ENCODE measurements around the gene INTS11.

Gene INTS11

DNA sequence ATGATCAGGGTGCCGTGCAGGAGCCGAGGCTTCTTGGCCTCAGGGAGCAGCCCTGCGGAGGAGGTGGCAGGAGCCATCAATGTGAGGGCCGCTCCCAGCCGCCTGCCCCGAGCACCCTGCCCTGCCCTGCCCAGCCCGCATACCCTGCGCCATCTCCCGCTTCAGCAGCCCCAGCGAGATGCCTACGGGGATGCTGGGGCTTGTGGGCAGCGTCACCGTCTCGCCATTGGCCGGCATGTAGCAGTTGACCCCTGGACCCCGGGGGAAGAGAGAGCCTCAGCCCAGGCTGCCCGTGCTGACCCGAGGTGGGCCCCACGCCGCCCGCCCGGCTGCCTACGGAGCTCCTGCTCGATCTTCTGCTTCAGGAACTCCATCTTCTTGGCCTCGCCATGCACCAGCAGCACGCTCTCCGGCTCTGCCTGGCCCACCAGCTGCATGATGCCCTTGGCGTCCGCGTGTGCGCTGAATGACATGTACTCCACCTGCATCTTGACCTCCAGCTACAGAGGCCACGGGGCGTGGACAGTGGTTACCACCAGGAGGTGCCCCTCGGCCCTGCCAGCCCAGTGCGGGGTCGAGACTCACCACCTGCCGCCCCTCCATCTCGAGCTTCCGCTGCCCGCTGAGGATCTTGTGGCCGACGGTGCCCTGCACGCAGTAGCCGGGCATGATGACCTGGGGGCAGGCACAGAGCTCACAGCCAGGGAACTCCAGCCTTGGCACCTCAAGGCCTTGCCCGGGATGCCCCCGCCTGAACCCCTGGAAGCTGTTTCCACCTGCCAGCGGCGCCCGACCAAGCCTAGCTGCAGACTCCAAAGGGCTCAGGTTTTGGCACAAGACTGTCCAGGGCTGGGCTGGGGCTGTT lies 11.8 kb downstream of the INTS11 start:
- DNase-seq = no peak

DNA sequence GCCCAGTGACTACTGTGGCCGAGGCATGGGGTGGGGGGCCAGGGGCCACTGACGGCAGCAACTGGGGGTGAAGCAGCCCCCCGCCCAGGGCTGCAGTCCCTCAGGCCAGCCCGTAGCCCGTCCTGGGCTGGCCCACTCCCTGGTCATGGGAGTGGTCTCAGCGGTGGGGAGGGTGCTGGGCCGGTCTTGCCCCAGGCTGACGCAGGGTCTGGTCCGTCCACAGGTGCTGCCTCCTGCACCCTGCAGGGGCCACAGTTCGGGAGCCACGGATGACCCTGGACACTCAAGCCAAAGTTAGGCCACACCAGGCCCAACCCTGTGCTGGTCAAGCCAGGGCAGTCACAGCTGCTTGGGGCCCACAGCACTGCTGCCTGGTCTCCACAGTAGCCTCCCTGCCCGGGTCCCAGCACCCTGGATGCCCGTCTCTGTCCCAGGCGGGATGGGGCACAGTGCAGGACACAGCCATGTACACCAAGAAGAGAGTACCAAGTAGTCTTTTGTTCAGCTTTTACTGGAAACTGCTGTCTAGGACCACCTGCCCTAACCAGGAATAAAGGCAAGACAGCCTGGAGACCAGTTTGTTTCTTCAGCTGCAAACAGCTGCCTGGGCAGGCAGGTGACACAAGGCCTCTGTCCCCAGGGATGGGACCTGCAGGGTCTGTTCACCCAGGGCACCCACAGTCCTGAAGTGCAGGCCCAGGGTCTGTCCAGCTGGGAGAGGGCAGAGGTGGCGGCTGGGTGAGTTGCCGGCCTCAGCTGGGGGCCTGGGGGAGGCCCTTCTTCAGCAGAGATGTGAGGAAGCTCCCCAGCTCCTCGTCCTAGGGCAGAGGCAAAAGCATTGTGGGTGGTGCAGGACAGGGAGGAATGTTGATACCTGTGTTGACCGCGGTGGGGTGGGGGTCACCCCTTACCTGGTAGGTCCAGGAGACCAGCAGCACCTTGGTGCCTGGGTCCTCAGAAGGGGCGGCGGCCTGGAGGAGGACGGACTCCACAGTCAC lies 13.1 kb downstream of the INTS11 start:
- DNase-seq = no peak

DNA sequence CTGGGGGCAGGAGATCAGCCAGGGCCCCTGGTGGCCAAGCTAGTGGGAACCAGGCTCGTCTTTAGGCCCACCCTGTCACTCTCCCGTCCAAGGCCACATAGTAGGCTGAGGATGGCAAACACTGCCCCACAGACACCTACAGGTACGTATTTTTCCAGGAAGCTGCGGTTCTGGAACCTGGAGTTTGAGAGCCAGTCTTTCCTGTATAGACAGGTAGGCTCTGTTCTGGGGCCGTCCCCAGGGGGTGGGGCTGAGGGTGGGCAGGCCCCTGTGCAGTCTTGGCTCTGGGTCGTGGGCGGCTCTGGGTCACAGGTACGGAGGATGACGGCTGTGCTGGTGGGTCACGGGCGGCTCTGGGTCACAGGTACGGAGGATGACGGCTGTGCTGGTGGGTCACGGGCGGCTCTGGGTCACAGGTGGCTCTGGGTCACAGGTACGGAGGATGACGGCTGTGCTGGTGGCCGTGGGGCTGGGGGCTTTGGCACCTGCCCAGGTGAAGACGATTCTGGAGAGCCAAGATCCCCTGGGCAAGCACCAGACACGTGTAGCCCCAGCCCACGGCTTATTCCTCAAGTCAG lies 13.9 kb downstream of the INTS11 start:
- no peak for DNase-seq

DNA sequence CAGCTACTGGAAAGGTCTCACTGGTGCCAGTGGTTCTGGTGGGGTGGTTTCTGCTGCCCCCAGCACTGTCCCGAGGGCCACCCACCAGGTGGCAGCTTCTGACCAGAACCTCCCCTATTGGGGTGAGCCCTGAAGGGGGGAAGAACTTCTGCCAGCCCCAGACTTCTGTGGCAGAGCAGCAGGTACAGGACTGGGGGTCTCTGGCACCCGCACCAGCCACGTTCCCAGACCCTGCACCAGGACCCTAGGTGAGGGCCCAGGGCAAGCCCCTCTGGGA lies 14.4 kb downstream of the INTS11 start:
- no peak for DNase-seq

DNA sequence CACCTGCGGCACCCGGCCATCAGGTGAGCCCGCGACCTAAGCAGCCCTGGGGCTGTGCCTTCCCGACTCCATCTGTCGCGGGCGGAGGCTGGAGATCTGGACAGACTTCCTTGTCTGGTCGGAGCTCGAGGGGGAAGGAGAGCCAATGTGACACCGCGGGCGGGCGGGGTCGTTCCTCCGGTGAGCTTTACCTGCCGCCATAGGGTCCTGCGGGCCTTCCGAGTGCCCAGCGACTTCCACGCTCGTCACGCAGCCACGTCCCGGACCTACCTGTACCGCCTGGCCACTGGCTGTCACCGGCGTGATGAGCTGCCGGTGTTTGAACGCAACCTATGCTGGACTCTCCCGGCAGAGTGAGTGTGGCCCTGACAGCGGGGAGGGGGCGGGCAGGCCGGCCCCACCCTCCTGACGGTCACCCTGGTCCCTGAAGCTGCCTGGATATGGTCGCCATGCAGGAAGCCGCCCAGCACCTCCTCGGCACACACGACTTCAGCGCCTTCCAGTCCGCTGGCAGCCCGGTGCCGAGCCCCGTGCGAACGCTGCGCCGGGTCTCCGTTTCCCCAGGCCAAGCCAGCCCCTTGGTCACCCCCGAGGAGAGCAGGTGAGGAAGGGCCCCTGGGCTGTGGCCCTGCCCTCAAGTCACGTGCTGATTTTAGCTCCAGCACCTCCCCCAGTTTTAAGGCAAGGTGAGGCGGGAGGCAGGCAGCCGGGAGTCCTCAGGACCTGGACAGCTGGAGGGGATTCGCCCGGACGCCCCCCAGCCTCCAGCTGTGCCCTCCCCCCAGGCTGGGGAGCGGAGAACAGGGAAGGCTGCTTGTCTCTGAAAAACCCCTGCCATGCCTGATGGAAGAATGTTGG lies 15.0 kb downstream of the INTS11 start:
- DNase-seq = peak; percentile 20

DNA sequence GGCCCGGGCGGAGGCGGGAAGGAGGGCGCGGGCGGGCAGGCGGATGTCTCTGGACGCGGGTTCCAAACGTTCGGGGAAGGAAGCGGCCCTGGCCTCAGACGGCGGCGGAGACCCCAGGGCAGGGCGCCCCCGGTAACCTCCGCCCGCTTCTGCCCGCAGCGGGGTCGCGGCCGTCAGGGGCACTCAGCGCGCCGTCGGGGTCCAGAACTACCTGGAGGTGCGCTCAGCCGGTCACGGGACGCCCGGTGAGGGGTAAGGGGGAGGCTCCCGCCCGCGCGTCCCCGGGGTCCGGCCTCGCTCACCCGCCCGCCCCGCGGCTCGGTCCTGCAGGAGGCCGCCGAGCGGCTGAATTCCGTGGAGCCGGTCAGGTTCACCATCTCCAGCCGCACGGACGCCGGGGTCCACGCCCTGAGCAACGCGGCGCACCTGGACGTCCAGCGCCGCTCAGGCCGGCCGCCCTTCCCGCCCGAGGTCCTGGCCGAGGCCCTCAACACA lies 15.7 kb downstream of the INTS11 start:
- DNase-seq = no peak

DNA sequence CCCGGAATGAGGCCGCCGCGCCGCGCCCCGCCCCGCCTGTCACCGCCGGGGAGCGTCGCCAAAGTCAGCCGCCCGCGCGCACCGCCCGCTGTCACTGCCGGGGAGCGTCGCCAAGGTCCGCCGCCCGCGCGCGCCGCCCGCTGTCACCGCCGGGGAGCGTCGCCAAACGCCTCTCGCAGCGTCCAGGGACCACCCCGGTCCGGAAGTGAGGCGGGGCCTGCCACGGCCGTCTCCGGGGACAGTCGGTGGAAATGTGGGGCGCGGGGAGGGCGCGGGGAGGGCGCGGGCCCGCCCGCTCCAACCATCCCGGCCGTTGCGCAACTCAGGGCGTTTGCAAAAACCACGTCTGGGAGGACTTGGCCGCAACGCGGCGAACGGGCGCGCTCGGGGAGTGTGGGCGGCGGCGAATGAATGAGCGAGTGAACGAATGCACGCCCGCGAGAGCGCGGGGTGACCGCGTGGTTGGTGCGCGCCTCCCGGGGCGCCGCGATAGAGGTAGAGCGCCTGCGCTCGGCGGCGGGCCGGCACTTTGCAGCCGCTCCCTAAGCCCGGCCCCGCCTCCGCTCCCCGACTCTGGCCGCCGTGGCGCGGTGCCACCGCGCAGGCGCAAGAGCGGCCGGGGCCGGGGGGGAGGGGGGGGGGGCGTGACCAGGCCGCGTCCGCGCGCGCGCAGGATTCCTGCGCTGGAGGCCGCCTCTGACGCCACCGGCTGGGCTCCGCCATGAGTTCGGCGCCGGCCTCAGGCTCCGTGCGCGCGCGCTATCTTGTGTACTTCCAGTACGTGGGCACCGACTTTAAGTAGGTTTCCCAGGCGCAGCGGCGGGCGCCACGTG lies 16.3 kb downstream of the INTS11 start, which contains the start of the genes ACAP3 and PUSL1:
Gene ACAP3 (minus strand): TSS at position 8 of the 833 bp plus-strand sequence. CDS start 115 bp downstream, outside the sequence.
Gene PUSL1 (plus strand): TSS at position 675 of the 833 bp plus-strand sequence. CDS start 47 bp downstream, at position 722.
- DNase-seq = peak; percentile 83

DNA sequence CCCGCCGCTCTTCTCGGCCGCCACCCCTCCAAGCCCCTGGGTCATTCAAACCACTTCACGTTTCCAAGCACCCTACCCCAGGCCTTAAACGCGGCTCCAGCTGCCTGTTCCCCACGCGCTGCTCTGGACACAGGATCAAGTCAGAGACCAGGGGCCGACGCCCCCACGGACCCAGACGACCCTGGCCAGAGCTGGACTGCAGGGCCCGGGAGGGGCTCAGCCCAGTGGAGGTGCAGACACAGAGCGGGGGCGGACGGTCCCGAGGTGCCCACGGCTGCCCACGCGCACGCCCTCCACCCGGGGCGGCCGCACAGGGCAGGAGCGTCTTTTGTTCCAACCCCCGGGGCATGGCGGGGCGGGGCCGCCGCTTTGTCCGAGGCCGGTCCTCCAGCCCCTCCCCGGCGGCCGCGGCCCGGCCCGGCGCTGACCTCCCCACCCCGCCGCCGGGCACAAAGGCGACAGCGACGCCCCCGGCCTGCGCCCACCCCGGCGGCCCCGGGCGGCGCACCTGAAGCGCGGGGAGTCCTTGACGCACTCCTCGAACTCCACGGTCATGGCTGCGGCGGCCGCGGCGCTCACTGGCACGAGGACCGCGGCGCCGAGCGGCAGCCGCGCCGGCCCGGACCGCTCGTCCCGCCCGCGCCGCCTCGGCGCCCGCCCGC lies 17.1 kb downstream of the INTS11 start:
- DNase-seq = no peak

DNA sequence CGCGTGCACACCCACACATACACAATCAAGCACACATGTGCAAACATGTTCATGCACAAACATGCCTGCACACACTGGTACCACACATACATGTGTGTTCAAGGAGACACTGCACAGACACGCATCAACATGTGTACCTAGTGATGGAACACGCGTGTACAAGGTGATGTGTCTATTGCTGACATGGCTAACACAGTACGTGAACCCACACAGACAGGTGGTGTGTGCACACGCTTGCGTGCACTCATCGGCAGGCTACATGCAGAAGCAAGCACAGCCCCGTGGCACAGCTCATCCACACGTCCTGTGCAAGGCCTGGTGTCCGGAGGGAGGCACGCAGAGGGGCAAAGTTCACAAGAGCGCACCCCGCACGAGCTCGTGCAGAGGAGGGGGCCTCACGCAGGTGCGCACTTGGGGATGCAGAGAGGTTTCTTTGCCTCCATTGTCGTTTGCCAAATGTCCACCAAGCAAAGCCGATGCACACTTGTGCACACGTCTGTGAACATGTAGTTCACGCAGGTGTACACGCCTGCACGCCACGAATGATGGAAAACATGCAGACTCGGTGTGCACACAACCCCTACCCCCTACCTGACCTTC lies 17.7 kb downstream of the INTS11 start:
- no peak for DNase-seq

DNA sequence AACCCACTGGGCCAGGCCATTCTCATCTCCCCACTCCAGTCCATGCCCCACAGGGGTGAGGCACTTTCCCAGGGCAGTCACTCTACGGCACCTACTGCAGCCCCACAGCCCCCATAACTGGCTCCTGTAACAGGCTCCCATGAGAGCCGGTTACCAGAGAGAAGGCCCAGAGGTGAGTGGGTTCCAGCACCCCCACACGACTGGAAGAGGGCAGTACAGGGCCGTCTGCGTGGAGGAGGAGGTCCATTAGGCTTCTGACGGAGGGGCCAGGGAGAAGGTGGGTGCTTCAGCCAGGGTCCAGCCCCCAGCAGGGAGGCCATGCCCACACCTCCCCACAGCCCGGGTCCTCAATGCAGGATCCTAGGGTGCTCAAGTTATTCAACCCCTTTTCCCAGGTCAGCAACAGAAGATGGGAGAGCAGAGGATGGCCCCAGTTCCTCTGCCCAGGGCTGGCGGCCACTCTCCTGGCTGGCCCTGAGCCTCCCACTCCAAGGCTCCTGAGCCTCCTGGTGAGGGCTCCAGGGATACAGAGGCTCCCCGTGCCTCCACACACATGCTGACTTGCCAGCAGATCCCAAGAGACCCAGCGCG lies 18.3 kb downstream of the INTS11 start:
- no peak for DNase-seq

DNA sequence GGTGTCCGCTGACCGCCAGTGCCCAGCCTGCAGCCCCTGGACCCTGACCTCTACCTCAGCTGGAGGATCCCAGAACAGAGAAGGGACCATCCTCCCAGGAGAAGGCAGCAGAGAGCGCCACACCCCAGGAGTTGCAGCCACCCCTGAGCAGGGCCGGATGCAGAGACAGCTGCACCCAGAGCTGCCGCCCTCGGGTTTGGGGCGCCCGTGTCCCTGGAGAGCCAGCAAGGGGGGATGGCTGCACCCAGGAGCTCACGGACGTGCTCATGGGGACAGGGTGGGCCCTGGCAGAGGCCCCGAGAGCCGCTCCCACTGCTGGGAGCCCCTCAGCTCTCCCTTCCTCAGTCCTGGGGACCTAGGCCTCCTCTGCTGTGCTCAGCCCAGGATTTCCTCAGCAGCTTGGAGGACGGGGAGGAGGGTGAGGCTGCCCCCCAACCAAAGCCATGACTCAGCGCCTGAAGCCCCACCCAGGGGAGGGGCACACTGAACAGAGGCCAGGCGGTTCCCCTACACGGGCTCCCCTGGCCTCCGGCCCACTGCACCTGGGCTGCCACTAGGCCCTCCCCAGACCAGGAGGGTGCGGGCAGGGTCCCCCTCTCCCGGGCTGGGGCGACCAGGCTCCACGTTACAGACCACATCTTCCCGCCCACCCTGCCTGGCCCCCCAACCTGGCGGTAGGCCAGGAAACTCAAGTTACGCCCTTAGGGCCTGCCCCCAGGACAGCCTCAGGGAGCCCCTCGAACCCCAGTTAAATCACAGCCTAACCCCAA lies 19.0 kb downstream of the INTS11 start:
- no peak for DNase-seq

DNA sequence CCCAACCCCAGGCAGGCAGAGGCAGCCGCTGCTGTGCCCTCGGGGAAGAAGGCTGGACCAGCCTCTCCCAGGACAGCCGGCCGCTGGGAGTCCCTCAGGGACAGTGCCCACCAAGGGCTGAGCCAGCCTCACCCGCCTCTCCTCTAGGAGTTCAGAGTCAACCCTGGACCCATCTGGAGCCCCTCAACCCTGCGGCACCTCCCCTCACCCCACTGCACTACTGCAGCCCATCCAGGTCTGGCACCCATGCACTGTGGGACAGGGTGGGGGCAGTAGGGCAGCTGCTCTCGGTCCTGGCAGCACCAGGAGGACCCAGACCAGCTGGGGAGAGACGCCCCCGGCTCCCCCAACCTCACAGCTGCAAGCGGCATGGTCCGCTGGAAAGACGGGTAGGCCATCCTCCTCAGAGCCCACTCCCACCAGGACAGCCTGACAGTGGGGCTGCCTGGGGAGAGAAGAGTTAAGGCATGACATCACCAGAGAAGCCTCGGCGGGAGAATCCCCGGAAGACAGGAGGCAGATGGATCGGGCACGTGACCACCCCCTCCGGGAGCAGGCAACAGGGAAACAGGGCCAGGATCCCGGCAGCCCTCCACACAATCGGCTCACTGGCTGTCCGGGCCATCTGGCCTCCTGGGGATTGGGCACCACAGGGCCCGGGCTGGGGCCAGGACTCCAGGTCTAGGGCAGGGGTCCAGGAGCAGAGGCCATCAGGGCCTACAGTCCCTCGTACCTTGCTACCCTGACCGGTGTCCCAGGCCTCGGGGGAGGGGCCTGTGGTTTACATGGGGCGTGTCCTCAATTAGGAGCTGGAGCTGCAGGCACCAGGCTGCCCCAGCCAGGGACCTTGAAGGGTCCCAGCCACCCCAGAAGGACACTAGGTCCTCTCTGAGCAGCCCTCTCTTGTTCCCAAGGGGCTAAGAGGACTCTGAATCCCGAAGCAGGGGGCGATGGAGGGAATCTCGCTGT lies 19.8 kb downstream of the INTS11 start:
- DNase-seq = peak; percentile 24

DNA sequence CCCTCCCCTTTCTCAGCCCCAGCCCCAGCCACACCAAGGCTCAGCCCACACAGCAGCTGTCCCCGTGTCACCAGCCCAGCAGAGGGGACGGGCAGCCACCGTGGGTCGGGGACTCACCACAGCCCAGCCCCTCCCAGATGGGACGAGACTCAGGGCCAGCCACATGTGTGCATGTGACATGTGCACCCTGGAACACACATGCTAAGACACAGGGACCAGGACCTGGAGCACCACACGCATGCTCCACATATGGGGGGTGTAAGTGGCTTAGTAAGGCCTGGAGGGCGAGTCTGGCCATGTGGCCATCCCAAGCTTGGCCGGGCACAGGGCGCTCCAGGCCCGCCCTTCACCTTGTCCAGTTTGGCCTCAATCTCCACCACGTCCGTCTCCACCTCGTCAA lies 20.7 kb downstream of the INTS11 start:
- DNase-seq = no peak

DNA sequence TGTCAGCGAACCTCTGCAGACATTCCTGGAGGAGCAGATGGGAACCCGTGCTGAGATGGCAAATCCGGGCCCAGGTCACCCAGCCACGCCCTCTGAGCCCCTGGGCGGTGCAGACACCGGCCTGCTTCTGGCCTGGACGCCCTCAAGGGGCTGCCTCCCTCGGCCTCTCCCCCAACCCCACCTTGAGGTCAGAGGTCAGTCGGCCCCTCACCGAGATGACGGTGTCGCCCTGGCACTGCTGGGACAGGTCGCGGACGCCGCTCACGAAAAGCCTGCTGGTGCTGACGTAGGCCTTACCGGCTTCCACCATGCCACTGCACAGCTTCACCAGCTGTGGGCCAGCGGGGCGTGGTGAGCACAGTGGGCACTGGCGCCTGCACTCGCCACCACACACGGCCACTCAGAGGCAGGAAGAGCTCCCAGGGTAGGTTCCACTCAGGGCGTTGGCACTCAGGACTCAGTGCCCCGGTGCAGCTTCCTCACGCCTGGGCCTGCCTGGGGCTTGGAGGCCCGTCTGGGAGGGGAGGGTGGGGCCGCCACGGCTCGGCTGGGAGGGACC lies 21.4 kb downstream of the INTS11 start:
- no peak for DNase-seq

DNA sequence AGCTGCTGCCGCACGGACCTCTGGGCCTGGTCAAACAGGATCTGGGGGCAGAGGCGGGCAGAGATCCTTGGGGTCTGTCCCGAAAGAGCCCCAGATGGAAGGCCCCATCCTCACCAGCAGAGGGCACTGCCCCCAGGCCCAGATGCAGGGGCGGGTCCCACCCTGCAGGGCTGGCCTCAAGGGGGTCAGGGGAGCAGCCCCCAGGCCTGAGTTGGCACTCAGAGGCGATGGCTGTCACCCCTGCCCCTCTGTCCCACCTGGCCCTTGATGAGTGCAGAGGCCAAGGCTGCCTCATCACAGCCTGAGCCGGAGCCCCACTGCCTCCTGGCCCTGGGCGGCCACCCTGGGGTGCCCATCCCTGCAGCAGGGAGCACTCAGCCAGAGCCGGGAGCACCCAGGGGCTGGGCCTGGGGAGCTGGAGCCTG lies 22.4 kb downstream of the INTS11 start:
- DNase-seq = no peak

DNA sequence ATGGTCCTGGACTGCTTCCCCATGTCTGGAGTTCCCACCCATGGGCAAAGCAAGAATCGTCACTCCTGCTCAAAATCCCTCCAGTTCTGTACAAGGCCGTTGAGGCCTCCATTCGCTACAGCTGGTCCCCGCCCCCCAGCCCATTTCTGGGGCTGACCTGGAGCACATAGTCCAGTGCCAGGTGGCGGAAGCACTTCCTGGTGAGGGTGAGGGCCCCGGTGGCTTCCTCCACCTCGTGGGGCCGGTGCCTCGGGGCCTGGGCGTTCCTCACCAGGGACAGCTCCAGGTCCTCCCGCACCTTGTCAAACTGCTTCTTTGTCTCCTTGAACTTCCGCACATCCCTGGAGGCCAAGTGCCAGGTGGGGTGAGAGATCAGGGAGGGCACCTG lies 24.1 kb downstream of the INTS11 start:
- no peak for DNase-seq

DNA sequence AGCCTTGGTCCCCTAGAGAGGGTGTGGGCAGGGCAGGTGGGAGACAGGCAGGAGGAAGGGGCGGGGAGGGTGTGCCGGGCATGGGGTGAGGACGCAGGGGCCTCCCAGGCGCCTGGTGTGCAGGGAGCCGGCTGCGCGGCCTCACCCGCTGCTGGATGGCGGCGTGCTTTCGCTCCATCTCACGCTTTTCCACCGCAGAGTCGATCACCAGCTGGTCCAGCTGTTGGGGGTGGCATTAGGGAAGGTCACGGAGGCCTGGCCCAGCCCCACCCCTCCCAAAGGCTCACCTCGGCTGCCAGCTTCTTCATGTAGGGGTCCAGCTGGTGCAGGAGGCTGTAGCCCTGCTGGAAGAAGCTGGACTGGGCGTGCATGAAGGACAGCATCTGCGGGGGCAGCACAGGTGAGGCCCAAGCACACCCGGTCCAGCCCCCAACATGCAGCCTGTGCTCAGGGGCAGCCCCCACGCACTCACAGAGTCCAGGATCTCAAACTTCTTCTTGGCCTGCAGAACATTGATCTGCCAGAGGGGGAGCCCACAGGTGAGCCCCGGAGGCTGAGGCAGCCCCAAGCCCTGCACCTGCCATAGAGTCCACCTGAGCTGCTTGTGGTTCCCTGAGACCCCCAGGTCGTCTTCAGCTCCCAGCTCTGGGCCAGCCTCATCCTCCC lies 24.6 kb downstream of the INTS11 start:
- DNase-seq = no peak
